HCT116 (cell line): ENCODE results near the gene CCDC127. TPM values are rescaled to one million over a fixed set of nuclear protein-coding genes. Genes with fewer than 3 reads are reported as not detected.

Experiments used
- ATAC-seq: fragments of 200-7000 bp; cut with Tn5 transposase; 2 replicates; pipeline ENCODE4 v1.9.1; 2020; ENCODE audit warnings: mild to moderate bottlenecking, moderate library complexity
- BruUV-seq: library from RNA; stranded (reverse); fragments of 400-500 nt; replicated peaks from 2 replicates; lab custom pipeline; 2021; lab: Mats Ljungman, UMichigan
- CTCF ChIA-PET: fragments of 300-600 bp; sonication (Branson Sonifier 250); formaldehyde crosslinking; loops from one replicate; lab custom pipeline; 2021; ENCODE audit warnings: antibody characterized with exemption; lab: Charles Lee
- POLR2A ChIA-PET: fragments of 300-600, 350-600 bp; sonication (Branson Sonifier 250); formaldehyde crosslinking; loops from one replicate; lab custom pipeline; 2021; ENCODE audit warnings: antibody characterized with exemption; lab: Charles Lee
- RAD21 ChIA-PET, 2 experiments: fragments of 300-600 bp; sonication (Branson Sonifier 250); formaldehyde crosslinking; loops; one replicate each; lab custom pipeline; 2023; ENCODE audit warnings: low total read pairs in 2 of 2; ENCODE audit not compliant: uncharacterized antibody in 2 of 2, unreplicated experiment in 2 of 2, low non-redundant PET in 1 of 2; lab: Charles Lee
- DNase-seq: peaks from one replicate; pipeline ENCODE4 v3.0.0-alpha.2; 2010; ENCODE audit warnings: low read depth, low spot score
- H2AFZ ChIP-seq: fragments of 200-600 bp; shearing (Covaris generic), sonication (generic); 2 replicates; pipeline ENCODE4 v1.6.1; 2017; ENCODE audit warnings: low read depth, mixed run types, mixed read lengths, antibody characterized with exemption, low read length; ENCODE audit not compliant: poor library complexity, severe bottlenecking
- H3K27ac ChIP-seq: 2 replicates; pipeline ENCODE4 v1.5.1; 2012; ENCODE audit warnings: low read depth, low read length
- H3K27me3 ChIP-seq: fragments of 200-600 bp; sonication (generic); 2 replicates; pipeline ENCODE4 v1.6.1; 2016; ENCODE audit warnings: mixed run types, low read length, mixed read lengths; ENCODE audit not compliant: insufficient read depth
- H3K36me3 ChIP-seq, 2 experiments: fragments of 200-500 bp in 1 of 2; fragments of 200-600 bp in 1 of 2; sonication (Bioruptor generic) in 1 of 2; sonication (generic) in 1 of 2; 2 replicates each; pipeline versions ENCODE4 v1.5.1 to v1.6.1; 2014 to 2016; ENCODE audit warnings: low read length in 2 of 2, inconsistent platforms in 1 of 2, mixed read lengths in 1 of 2, mixed run types in 1 of 2; ENCODE audit not compliant: insufficient read depth in 2 of 2, control insufficient read depth in 1 of 2
- H3K4me1 ChIP-seq, 2 experiments: fragments of 200-600 bp in 1 of 2; sonication (generic) in 1 of 2; 2 replicates each; pipeline versions ENCODE4 v1.5.1 to v1.6.1; 2012 to 2017; ENCODE audit warnings: low read length in 2 of 2, inconsistent platforms in 1 of 2, mild to moderate bottlenecking in 1 of 2, mixed read lengths in 1 of 2, mixed run types in 1 of 2, moderate library complexity in 1 of 2; ENCODE audit not compliant: insufficient read depth in 2 of 2, control insufficient read depth in 1 of 2
- H3K4me2 ChIP-seq: fragments of 200-600 bp; sonication (generic); 2 replicates; pipeline ENCODE4 v1.6.1; 2017; ENCODE audit warnings: mixed run types, low read length, mixed read lengths
- H3K4me3 ChIP-seq, 2 experiments: fragments of 200-600 bp in 1 of 2; sonication (generic) in 1 of 2; replicated peaks in 1 of 2; 2 replicates each; pipeline ENCODE4 v1.5.1; 2011 to 2016; ENCODE audit warnings: low read length in 2 of 2, control low read depth in 1 of 2, low read depth in 1 of 2, mild to moderate bottlenecking in 1 of 2, mixed read lengths in 1 of 2, mixed run types in 1 of 2
- H3K79me2 ChIP-seq: fragments of 200-600 bp; sonication (generic); 2 replicates; pipeline ENCODE4 v1.6.1; 2017; ENCODE audit warnings: mild to moderate bottlenecking, mixed run types, low read length, moderate library complexity, mixed read lengths; ENCODE audit not compliant: insufficient read depth
- H3K9ac ChIP-seq: fragments of 200-600 bp; sonication (generic); 2 replicates; pipeline ENCODE4 v1.6.1; 2016; ENCODE audit warnings: low read length, mixed read lengths
- H3K9me2 ChIP-seq: fragments of 200-600 bp; sonication (generic), shearing (Covaris generic); 2 replicates; pipeline ENCODE4 v1.6.1; 2017; ENCODE audit warnings: mixed run types, mild to moderate bottlenecking, moderate library complexity; ENCODE audit not compliant: insufficient read depth
- H3K9me3 ChIP-seq, 2 experiments: fragments of 200-500 bp in 1 of 2; fragments of 200-600 bp in 1 of 2; sonication (Bioruptor generic) in 1 of 2; sonication (generic) in 1 of 2; 2 replicates each; pipeline ENCODE4 v1.6.1; 2014 to 2017; ENCODE audit warnings: low read length in 2 of 2, mixed read lengths in 2 of 2, inconsistent platforms in 1 of 2, low read depth in 1 of 2, mild to moderate bottlenecking in 1 of 2, mixed run types in 1 of 2, moderate library complexity in 1 of 2; ENCODE audit not compliant: control insufficient read depth in 1 of 2, insufficient read depth in 1 of 2
- H4K20me1 ChIP-seq: fragments of 200-600 bp; sonication (generic), shearing (Covaris generic); 2 replicates; pipeline ENCODE4 v1.6.1; 2017; ENCODE audit warnings: mixed run types, mild to moderate bottlenecking, moderate library complexity; ENCODE audit not compliant: insufficient read depth
- ATF3 ChIP-seq: IDR thresholded peaks from 2 replicates; pipeline ENCODE4 v1.6.1; 2012
- CTCF ChIP-seq, 3 experiments: fragments of 200-600 bp in 1 of 3; sonication (generic) in 1 of 3; IDR thresholded peaks in 2 of 3; conservative IDR thresholded peaks in 1 of 3; 2 replicates each; pipeline ENCODE4 v1.5.1; 2012 to 2017; ENCODE audit warnings: low read depth in 2 of 3, low read length in 2 of 3, antibody characterized with exemption in 1 of 3, borderline replicate concordance in 1 of 3, control low read depth in 1 of 3, mild to moderate bottlenecking in 1 of 3, mixed read lengths in 1 of 3, mixed run types in 1 of 3, moderate library complexity in 1 of 3; ENCODE audit not compliant: insufficient read depth in 1 of 3
- EZH2phosphoT487 ChIP-seq: fragments of 200-600 bp; IDR thresholded peaks from 2 replicates; pipeline ENCODE4 v1.6.1; 2018; ENCODE audit warnings: antibody characterized with exemption, borderline replicate concordance
- FOSL1 ChIP-seq: IDR thresholded peaks from 2 replicates; pipeline ENCODE4 v1.6.1; 2012; ENCODE audit warnings: low read depth
- MAX ChIP-seq: IDR thresholded peaks from 2 replicates; pipeline ENCODE4 v1.6.1; 2012
- POLR2A ChIP-seq: IDR thresholded peaks from 2 replicates; pipeline ENCODE4 v1.7.0; 2011; ENCODE audit warnings: borderline replicate concordance; ENCODE audit not compliant: insufficient read depth, insufficient read length; ENCODE audit errors: extremely low read depth
- RAD21 ChIP-seq: IDR thresholded peaks from 2 replicates; pipeline ENCODE4 v1.6.1; 2012; ENCODE audit warnings: low read depth, mild to moderate bottlenecking
- SIN3A ChIP-seq: IDR thresholded peaks from 2 replicates; pipeline ENCODE4 v1.6.1; 2012; ENCODE audit warnings: low read depth
- SRF ChIP-seq: IDR thresholded peaks from 2 replicates; pipeline ENCODE4 v1.6.1; 2012; ENCODE audit warnings: low read depth
- ZNF274 ChIP-seq: fragments of 200-500 bp; sonication (Bioruptor generic); IDR thresholded peaks from 2 replicates; pipeline ENCODE4 v1.6.1; 2014; ENCODE audit warnings: mild to moderate bottlenecking, low read depth, low read length, inconsistent platforms
- intact Hi-C: fragments of 100-400 bp; cut with micrococcal nuclease; formaldehyde crosslinking; loops from 2 replicates; pipeline ENCODE4 v1.10.0; 2022
- total RNA-seq: library from RNA; stranded (reverse); gene quantifications from one replicate; pipeline ENCODE4 v1.2.1, GENCODE V29; 2021; ENCODE audit not compliant: unreplicated experiment

Gene CCDC127
- total RNA-seq, 1 experiment from 2014 or later: 5.1 TPM

- H3K4me1 ChIP-seq: peaks cover 5 to 10% of the 10 kb centered on the region in 2 experiments
- no peak overlapping the region for H3K4me3 ChIP-seq
- H4K20me1 ChIP-seq: no peaks in the 10 kb centered on the region
- H3K4me2 ChIP-seq: no peak overlapping the region
- no peak for ATAC-seq
- intact Hi-C loops: no loop called here
- no peaks in the 10 kb centered on the region for H3K79me2 ChIP-seq
- ChIA-PET POLR2A (no interaction called here), CTCF (no interaction called here), RAD21 (no interaction called here)
- no peaks in the 10 kb centered on the region for H3K9me2 ChIP-seq
- H3K27ac ChIP-seq: no peak overlapping the region; the same call in 1 of the 2 replicates
- no peaks in the 10 kb centered on the region for H3K36me3 ChIP-seq
- TF ChIP-seq ZNF274 (no peak), MAX (no peak)
- H3K9me3 ChIP-seq: no peaks in the 10 kb centered on the region
- no TSS peak for BruUV-seq
- DNase-seq: no peak
- no peaks in the 10 kb centered on the region for H3K27me3 ChIP-seq
- no peak overlapping the region for H3K9ac ChIP-seq
- H2AFZ ChIP-seq: no peak overlapping the region
Observed at GRCh38 chr5:189486-189885, 28.5 kb downstream of the CCDC127 start.

GRCh38 chr5:188488-189481, 29.2 kb downstream of the CCDC127 start:
- no TSS peak for BruUV-seq
- intact Hi-C loops: no loop called here
- Histone ChIP-seq H3K79me2 (no peaks in the 10 kb centered on the region), H3K4me3 (no peak overlapping the region), H3K9me3 (no peaks in the 10 kb centered on the region), H2AFZ (no peak overlapping the region), H3K9me2 (no peaks in the 10 kb centered on the region), H3K27ac (no peak overlapping the region; the same call in 1 of the 2 replicates), H3K4me1 (peaks cover 5 to 10% of the 10 kb centered on the region in 2 experiments)
- peak; percentile 98 for ATAC-seq
- TF ChIP-seq SIN3A (no peak), SRF (no peak), MAX (no peak), FOSL1 (no peak), ATF3 (no peak), EZH2phosphoT487 (no peak), RAD21 (peak; percentile 71), POLR2A (no peak), CTCF (IDR thresholded peaks at IDR 0.05 in 2 of 3, conservative IDR thresholded peaks at IDR 0.05 in 1 of 3; ENCODE audit: borderline replicate concordance in 1 of 3, insufficient read depth in 1 of 3, low read depth in 2 of 3, low read length in 2 of 3) (peak; percentile 68 to 95 (median 76))
- TF ChIP-seq, all 23 proteins: peak for 2
- Histone ChIP-seq H3K9ac (no peak overlapping the region), H3K4me2 (peak overlapping the region; percentile 52), H4K20me1 (no peaks in the 10 kb centered on the region), H3K36me3 (no peaks in the 10 kb centered on the region), H3K27me3 (no peaks in the 10 kb centered on the region)
- DNase-seq: peak; percentile 59
- CTCF ChIA-PET: interaction anchor here (0.7 to 1.3 kb wide), 10 partner anchors 8 to 242 kb away, joined by 3 to 6 read pairs (median 4); partner anchors contain the start of genes CCDC127, PDCD6 and SDHA
- RAD21 ChIA-PET: interaction anchor here (0.6 to 1.1 kb wide), 3 partner anchors 70 to 109 kb away, joined by 3 to 4 read pairs (median 3); partner anchors contain the start of gene PDCD6 (in 1 of the 2)
- POLR2A ChIA-PET: interaction anchor here (0.7 to 1.1 kb wide), 2 partner anchors 29 to 142 kb away, joined by 3 read pairs; partner anchors contain the start of genes CCDC127 and SDHA
